IPS-NIHi11 (cell line): ENCODE results near the gene GJA4.

Experiments
- DNase-seq: peaks from one replicate; pipeline ENCODE4 v3.0.0; 2012; ENCODE audit warnings: mixed read lengths, low spot score

The GJA4 gene

DNA sequence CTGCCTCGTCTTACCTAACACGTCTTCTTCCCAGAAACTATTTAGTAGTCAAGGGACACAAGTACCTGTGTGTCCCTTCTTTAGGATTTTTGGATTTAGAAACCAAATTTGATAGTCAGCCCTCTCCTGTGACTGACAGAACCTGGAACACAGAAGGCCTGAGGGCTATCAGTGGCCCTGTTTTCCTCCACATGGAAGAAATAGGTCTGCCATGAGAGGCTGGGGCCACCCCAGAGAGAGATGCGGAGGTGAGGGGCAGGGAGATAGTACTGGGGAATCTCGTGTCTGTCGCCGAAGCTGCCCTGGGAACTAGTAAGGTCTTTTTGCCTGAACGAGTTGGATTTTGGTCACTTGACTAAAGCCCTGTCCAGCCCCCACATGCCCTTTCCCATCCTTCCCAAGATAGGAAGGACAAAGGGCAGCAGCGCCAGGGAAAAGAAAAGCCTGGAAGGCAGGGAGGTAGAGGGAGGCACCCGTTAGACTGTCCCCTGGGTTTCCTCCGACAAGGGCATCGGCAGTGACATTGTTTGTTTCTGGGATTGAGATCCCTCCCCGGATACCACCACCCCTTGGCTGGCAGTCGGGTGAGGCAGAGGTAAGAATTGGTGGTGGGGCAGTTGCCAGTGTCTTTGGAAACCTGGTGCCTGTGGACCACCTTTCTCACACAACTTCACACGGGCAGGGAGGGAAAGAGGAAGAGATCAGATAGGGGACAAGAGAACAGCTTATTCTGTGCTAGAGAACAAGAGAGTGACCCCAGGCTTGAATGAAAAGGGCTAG, 46.9 kb downstream of the GJA4 start:
- no peak for DNase-seq

DNA sequence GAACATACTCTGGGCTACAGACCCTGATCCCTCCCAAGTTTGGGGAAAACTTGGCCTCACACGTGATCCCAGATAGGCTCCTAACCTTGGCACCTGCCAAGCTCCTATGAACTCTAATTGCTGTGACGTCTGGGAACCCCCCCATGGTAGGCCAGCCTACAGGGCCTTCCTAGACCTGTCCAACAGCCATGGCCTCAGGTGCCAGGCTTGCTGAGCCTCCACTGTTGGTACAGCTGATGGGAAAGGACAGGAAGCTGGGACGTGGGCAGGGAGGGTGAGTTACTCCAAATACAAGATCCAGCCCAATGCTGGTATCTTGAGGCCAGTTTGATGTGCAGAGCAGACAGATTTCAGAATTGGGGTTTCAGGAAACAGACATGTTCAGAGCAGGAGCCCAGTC, 47.6 kb downstream of the GJA4 start:
- no peak for DNase-seq

DNA sequence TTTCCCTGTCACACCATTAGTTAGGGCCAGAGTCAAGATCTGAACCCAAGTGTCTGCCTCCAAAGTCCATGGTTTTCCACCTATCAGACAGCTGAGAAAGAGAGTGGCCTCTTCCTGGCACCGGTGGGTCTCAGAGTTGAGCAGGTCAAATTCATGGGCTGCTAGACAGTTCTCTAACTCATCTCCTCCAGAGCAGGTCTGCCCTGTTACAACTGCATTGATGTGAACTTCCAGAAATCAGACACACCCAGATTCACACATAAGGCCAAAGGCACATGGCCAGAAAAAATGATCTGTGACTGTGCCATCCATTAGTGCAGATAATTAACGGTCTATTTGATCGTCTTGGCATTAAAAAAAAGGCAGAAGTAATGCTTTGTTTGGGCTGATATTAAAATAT, 49.3 kb downstream of the GJA4 start:
- no peak for DNase-seq

DNA sequence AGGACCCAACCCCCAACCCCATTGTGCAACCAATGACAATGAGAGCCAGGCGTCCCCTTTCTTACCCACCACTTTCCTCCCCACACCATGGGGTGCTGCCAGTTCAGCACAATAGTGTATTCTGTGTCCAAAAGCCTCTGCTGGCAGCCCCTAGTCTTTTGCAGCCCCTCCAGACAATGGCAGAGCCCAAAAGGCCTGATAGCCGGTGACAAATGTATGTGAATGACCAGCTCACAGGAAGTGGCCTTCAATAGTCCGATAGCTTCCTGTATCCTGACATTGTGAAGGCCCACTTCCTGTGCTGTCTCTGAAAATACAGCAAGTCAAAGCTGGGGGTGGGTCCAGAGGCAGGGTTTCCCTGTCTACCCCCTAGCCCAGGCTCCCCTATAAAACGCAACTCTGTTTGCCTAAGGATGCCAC, 50.2 kb downstream of the GJA4 start:
- DNase-seq, result no peak

DNA sequence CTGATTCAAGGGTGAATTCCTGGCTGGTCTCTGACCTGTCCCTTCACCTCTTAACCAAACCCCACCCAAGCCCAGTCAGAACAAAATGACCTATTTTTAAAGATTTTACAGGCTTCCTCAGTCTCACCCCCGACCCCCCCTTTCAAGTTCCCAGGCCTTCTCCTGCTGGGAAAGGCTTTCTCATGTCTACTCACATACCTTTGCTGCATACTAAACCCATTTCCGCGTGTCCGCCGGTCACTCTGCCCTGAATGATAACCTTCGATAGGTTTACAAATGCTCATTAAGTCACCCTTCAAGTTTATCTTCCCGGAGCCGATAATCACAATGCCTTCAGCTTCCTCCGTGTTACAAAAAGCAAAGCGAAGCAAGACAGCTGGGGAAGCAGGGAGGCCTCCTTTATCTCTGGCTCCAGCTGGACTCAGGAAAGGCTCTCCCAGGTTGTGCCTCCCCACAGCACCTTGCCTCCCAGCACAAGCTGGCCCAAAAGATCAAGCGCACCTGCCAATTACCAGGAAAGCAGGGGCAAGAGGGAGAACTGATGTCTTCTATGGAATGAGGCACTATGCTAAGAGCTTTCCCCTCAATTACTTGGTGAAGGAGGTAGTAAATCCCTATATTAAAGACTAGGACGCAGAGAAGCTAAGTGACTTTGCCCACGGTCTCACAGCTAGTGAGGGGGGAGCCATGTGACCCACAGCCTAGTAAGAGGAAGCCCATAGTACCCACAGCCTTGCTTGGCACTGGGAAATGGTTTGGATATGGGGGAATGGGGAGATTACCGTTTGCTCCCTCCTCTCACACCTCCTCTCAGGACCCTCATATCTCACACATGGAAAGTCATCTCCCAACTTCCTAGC, 50.8 kb downstream of the GJA4 start:
- DNase-seq, result no peak

GRCh38 chr1:34844252-34844634, 51.4 kb downstream of the GJA4 start:
- DNase-seq, result peak; percentile 57
